HG03460 (cell line): ENCODE measurements around the gene GLT8D1.
"Not testable (repeated sequence)": the region's sequence is repeated elsewhere in the genome, so short reads cannot be mapped to it uniquely, and the experiment has no call there.

Source experiments
- ATAC-seq: cut with Tn5 transposase; IDR thresholded peaks from one replicate; pipeline ENCODE4 v1.9.1; 2021; ENCODE audit not compliant: unreplicated experiment

The GLT8D1 gene

GRCh38 chr3:52705688-52706686 is at the start of gene GLT8D1, which contains the start of gene SPCS1:
TSS of gene GLT8D1 (minus strand) at chr3:52705791. CDS start at chr3:52700460, 5,331 bp downstream.
TSS of gene SPCS1 (plus strand) at chr3:52706106. CDS start at chr3:52706247, 141 bp downstream.
- ATAC-seq: peak; percentile 82

GRCh38 chr3:52754373-52754772 is 48.8 kb upstream of the GLT8D1 start:
- ATAC-seq: no peak

- no peak for ATAC-seq
These were observed 46.6 kb upstream of the GLT8D1 start for GRCh38 chr3:52752045-52752660.

GRCh38 chr3:52743721-52744120 is 38.1 kb upstream of the GLT8D1 start:
- ATAC-seq: no peak

- no peak for ATAC-seq
These were observed 37.6 kb upstream of the GLT8D1 start for GRCh38 chr3:52743152-52743551.

- no peak for ATAC-seq
These were observed 36.9 kb upstream of the GLT8D1 start for GRCh38 chr3:52742418-52743041.

- ATAC-seq: no peak
These were observed 34.1 kb upstream of the GLT8D1 start for GRCh38 chr3:52739730-52740129.

GRCh38 chr3:52733256-52733891 is 27.8 kb upstream of the GLT8D1 start:
- no peak for ATAC-seq

GRCh38 chr3:52731590-52731989 is 26.0 kb upstream of the GLT8D1 start:
- no peak for ATAC-seq

- no peak for ATAC-seq
These were observed 25.1 kb upstream of the GLT8D1 start for GRCh38 chr3:52730681-52731080.

- ATAC-seq: not testable (repeated sequence)
These were observed 23.2 kb upstream of the GLT8D1 start for GRCh38 chr3:52728753-52729152.

GRCh38 chr3:52724511-52724910 is 18.9 kb upstream of the GLT8D1 start:
- no peak for ATAC-seq

- ATAC-seq: no peak
These were observed 18.3 kb upstream of the GLT8D1 start for GRCh38 chr3:52723935-52724334.

GRCh38 chr3:52722491-52722890 is 16.9 kb upstream of the GLT8D1 start:
- ATAC-seq: no peak

- no peak for ATAC-seq
These were observed 16.1 kb upstream of the GLT8D1 start for GRCh38 chr3:52721730-52722008.

GRCh38 chr3:52721002-52721729 is 15.6 kb upstream of the GLT8D1 start:
- no peak for ATAC-seq

- ATAC-seq: no peak
These were observed 14.0 kb upstream of the GLT8D1 start for GRCh38 chr3:52719618-52720017.

- ATAC-seq: no peak
These were observed 10.2 kb upstream of the GLT8D1 start for GRCh38 chr3:52715714-52716305.

- no peak for ATAC-seq
These were observed 9.0 kb upstream of the GLT8D1 start for GRCh38 chr3:52714335-52715302.
